Measurements from ENCODE around the gene C6orf118.

GRCh38 chr6:165274611-165275010, 34.8 kb downstream of the C6orf118 start:
- TF ChIP-seq CEBPB (IDR thresholded peaks at IDR 0.05): no peak
- no peak for TF ChIP-seq MAX (IDR thresholded peaks at IDR 0.05)
- no peak for TF ChIP-seq USF1 (IDR thresholded peaks at IDR 0.05)
- TF ChIP-seq RAD21 (IDR thresholded peaks at IDR 0.05; ENCODE audit: low read depth): no peak
- no peak for TF ChIP-seq FOXM1 (IDR thresholded peaks at IDR 0.05; ENCODE audit: borderline replicate concordance, low read depth)
- no peak for TF ChIP-seq TAF1 (IDR thresholded peaks at IDR 0.05; ENCODE audit: low read depth)
- no peak for TF ChIP-seq EP300 (IDR thresholded peaks at IDR 0.05; ENCODE audit: borderline replicate concordance)
- no peak for TF ChIP-seq REST (IDR thresholded peaks at IDR 0.05; ENCODE audit: low read depth)
- no peak for TF ChIP-seq NFIC (IDR thresholded peaks at IDR 0.05)

Measured in Ishikawa (cell line).